SK-N-MC (cell line): ENCODE results near the gene IFFO2.

ENCODE experiments used
- DNase-seq: peaks from one replicate; pipeline ENCODE4 v3.0.0-alpha.2; 2011; ENCODE audit warnings: low read depth, low spot score
- H3K27ac ChIP-seq: fragments of 200-600 bp; sonication (generic); 2 replicates; pipeline ENCODE4 v1.5.1; 2016; ENCODE audit warnings: mixed run types
- H3K36me3 ChIP-seq: fragments of 200-600 bp; sonication (generic); 2 replicates; pipeline ENCODE4 v1.6.1; 2017; ENCODE audit warnings: antibody characterized with exemption, low read length, mixed read lengths; ENCODE audit not compliant: insufficient read depth
- H3K4me3 ChIP-seq: fragments of 200-600 bp; sonication (generic); 2 replicates; pipeline ENCODE4 v1.5.1; 2016
- H3K9ac ChIP-seq: fragments of 200-600 bp; sonication (generic); 2 replicates; pipeline ENCODE4 v1.8.0; 2017; ENCODE audit warnings: mixed run types, mixed read lengths; ENCODE audit not compliant: insufficient read length
- H3K9me3 ChIP-seq: fragments of 200-600 bp; sonication (generic); 2 replicates; pipeline ENCODE4 v1.6.1; 2017; ENCODE audit warnings: low read depth, mild to moderate bottlenecking, antibody characterized with exemption, low read length, moderate library complexity, mixed read lengths
- EZH2 ChIP-seq: fragments of 200-600 bp; sonication (generic); IDR thresholded peaks from one replicate; pipeline ENCODE4 v1.6.1; 2017; ENCODE audit warnings: antibody characterized with exemption
- FOXP2 ChIP-seq: optimal IDR thresholded peaks from 2 replicates; pipeline ENCODE3; 2011; ENCODE audit warnings: mild to moderate bottlenecking, moderate library complexity; ENCODE audit not compliant: insufficient read depth; ENCODE audit errors: extremely low read length, control extremely low read depth
- POLR2AphosphoS5 ChIP-seq: IDR thresholded peaks from 2 replicates; pipeline ENCODE4 v1.6.1; 2012; ENCODE audit warnings: mild to moderate bottlenecking, low read depth, low read length, borderline replicate concordance

IFFO2 gene

DNA sequence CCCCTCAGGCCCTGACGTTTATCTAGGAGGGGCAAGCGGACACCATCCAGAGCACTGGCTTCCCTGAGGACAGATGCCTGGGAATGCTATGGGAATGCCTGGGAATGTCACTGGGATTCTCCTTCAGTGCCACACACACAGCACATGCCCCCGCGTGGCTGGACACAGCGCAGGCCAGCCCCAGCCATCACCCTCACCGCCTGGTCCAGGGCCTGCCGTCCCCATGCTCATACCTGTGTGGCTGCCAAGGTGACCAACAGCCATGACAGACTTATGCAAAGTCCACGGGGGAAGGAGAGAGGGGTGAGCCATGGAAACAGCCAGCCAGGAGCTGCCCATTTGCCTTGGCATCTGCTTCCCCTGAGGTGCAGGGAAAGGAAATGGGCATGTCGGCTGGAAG, 91.3 kb downstream of the IFFO2 start:
- DNase-seq = no peak
- no peak overlapping the region for H3K4me3 ChIP-seq
- no peaks in the 10 kb centered on the region for H3K36me3 ChIP-seq
- TF ChIP-seq POLR2AphosphoS5 (no peak), EZH2 (no peak), FOXP2 (no peak)
- H3K9me3 ChIP-seq = no peaks in the 10 kb centered on the region
- H3K9ac ChIP-seq = no peak overlapping the region
- H3K27ac ChIP-seq = no peak overlapping the region

DNA sequence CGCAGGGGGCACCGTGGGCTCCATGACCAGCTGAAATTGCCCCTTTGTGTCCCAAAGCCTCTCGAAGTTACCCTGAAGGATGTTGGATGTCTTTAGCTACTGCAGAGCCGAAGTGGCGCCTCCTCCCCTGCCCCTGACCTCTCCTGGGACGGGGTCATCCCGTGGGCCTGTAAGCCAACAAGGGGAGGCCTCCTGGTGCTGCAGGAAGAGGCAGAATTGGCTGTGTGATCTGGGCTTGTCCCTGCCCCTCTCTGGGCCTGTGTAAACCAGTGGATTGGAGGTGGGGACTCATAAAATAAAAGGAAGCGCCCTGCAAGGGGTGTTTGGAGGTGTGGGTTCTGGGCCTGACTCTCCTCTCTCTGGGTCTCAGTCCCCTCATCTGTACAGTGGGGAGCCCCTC, 94.9 kb downstream of the IFFO2 start:
- Histone ChIP-seq H3K4me3 (no peak overlapping the region), H3K9me3 (no peaks in the 10 kb centered on the region), H3K9ac (no peak overlapping the region), H3K27ac (no peak overlapping the region), H3K36me3 (no peaks in the 10 kb centered on the region)
- no peak for DNase-seq
- no peak for TF ChIP-seq FOXP2
- no peak for TF ChIP-seq POLR2AphosphoS5
- no peak for TF ChIP-seq EZH2

DNA sequence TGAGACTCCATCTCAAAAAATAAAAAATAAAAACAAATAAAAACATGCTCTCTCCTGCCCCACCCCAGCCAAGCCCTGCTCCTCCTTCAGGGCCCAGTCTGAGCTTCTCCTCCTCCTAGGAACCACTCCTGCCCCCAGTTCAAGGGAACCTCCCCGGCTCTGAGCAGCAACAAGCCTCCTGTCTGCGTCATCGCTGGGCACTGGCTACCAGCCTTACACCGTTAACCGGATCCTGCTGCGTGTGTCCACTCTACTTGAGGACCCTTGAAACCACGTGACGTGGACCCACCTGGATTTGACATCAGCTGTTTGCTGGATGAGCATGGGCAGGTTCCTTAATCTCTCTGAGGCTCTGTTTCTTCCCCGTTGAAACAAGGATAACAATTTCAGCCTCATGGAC, 95.4 kb downstream of the IFFO2 start:
- TF ChIP-seq POLR2AphosphoS5 = no peak
- TF ChIP-seq FOXP2 = no peak
- no peak for TF ChIP-seq EZH2
- Histone ChIP-seq H3K4me3 (no peak overlapping the region), H3K9ac (no peak overlapping the region), H3K9me3 (no peaks in the 10 kb centered on the region), H3K36me3 (no peaks in the 10 kb centered on the region), H3K27ac (no peak overlapping the region)
- no peak for DNase-seq

DNA sequence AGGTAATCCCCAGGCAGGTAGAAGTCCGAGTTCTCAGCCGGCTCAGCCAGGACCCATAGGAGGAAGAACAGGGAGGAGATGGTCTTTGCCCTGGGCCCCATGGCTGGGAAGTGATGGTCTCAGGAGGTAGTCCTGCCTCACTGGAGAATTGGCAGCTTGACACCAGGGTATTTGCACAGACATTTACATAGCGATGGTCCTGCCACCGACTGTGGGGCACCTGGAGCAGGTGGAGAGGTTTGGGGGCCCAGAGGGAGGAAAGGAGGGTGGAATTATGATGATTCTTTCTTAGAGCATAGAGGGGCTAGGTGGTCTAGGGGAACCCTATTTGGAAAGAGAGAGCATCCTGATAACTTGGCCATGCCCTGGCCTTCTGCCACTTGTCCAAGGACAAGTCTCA, 96.9 kb downstream of the IFFO2 start, which contains the start of gene TAS1R2:
TSS of gene TAS1R2 (minus strand) at position 101 of the 400 bp plus-strand sequence. CDS start at position 101, 0 bp downstream.
- H3K9ac ChIP-seq = no peak within 1 kb of the TSS
- H3K36me3 ChIP-seq = no peaks in the 10 kb centered on the region
- no peak within 1 kb of the TSS for H3K4me3 ChIP-seq
- TF ChIP-seq POLR2AphosphoS5 = no peak
- TF ChIP-seq FOXP2 = no peak
- no peak for TF ChIP-seq EZH2
- no peaks in the 10 kb centered on the region for H3K9me3 ChIP-seq
- DNase-seq = no peak
- no peak within 1 kb of the TSS for H3K27ac ChIP-seq

DNA sequence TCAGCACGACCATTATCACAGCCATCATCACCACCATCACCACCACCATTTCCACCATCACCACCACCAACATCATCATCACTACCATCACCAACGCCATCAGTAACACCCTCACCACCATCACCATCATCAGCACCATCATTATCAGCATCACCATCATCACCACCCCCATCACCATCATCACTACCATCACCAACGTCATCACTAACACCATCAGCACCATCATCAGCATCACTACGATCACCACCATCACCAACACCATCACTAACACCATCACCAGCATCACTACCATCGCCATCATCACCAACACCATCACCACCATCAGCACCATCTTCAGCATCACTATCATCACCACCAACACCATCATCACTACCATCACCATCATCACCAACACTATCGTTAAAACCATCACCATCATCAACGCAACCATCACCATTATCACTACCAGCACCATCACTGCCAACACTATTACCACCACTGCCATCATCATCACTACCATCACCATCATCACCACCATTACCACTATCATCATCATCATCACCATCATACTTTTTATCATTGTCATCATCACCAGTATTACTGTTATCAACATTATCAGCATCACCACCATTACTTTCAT, 98.3 kb downstream of the IFFO2 start:
- Histone ChIP-seq H3K9me3 (no peaks in the 10 kb centered on the region), H3K4me3 (no peak overlapping the region), H3K27ac (no peak overlapping the region), H3K9ac (no peak overlapping the region), H3K36me3 (no peaks in the 10 kb centered on the region)
- DNase-seq = no peak
- TF ChIP-seq EZH2 (no peak), FOXP2 (no peak), POLR2AphosphoS5 (no peak)

DNA sequence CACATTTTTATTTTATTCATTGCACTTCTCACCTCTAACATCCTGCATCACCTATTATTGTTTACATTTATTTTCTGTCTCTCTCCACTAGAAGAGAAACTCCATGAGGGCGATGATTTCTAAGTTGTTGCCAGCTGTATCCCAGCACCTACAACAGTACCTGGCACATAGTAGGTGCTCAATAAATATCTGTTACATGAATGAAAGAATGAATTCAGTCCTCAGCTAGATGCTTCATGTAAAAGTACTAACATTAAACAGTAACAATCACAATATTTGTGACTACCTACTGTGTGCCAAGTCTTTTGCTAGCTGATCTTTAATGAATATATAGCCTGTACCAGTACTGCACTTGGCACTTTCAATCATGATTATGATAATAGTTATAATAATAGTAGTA, 100.0 kb downstream of the IFFO2 start:
- Histone ChIP-seq H3K27ac (no peak overlapping the region), H3K9ac (no peak overlapping the region), H3K4me3 (no peak overlapping the region), H3K9me3 (no peaks in the 10 kb centered on the region), H3K36me3 (no peaks in the 10 kb centered on the region)
- no peak for DNase-seq
- TF ChIP-seq POLR2AphosphoS5 = no peak
- no peak for TF ChIP-seq EZH2
- TF ChIP-seq FOXP2 = no peak

DNA sequence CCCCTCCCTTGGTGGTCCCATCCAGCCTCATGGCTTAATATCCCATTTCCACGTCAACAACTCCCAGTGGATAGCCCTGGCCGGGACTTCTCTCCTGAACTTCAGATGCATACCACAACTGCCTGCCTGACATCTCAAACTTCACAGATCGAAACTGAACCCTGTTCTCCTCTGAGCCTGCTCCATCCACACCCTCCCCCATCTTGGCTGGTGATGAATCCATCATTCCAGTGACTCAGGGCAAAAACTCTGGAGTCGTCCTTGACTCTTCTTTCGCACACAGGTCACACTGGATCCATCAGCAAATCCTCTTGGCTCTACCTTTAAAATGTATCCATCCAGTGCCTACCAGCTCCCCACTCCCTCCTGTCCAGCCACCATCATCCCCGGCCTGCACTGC, 100.9 kb downstream of the IFFO2 start:
- Histone ChIP-seq H3K4me3 (no peak overlapping the region), H3K9me3 (no peaks in the 10 kb centered on the region), H3K36me3 (no peaks in the 10 kb centered on the region), H3K9ac (no peak overlapping the region), H3K27ac (no peak overlapping the region)
- no peak for TF ChIP-seq FOXP2
- TF ChIP-seq EZH2 = no peak
- no peak for TF ChIP-seq POLR2AphosphoS5
- no peak for DNase-seq

DNA sequence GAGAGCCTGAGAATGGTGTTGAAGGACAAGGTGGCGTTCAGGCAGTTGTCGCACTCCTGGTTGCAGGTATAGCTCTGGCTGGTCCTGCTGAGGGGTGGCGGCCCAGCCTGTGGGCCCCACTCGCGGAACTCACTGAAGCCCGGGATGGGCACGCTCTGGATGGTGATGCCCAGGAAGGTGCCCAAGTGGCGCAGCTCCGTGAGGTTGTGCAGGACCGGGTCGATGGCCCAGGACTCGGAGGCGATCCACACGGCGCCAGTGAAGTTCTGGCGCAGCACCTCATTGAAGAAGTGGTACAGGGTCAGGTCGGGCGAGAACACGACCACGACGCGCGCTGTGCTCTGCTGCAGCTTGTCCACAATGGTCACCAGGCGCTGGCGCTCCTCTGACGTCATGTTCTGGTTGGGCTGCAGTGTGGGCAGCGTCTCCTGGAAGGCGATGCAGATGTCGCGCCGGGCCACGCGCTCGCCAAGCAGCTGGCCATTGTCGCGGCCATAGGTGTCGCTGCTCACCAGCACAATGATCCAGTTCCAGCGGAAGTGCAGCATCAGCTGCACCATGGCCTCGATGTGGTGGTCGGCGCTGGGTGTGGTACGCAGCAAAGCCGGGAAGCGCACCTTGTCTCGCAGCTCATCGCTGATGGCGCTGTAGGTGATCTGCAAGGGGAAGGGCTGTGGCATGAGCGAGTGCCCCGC, 102.0 kb downstream of the IFFO2 start:
- no peak overlapping the region for H3K4me3 ChIP-seq
- no peak overlapping the region for H3K9ac ChIP-seq
- H3K9me3 ChIP-seq = no peaks in the 10 kb centered on the region
- no peaks in the 10 kb centered on the region for H3K36me3 ChIP-seq
- no peak for DNase-seq
- TF ChIP-seq FOXP2 = no peak
- TF ChIP-seq EZH2 = no peak
- no peak for TF ChIP-seq POLR2AphosphoS5
- no peak overlapping the region for H3K27ac ChIP-seq
